AG09319 (cell line): Measurements from ENCODE around the gene UBAC1.
"Not testable (repeated sequence)": the region's sequence is repeated elsewhere in the genome, so short reads cannot be mapped to it uniquely, and the experiment has no call there.

Source experiments
- DNase-seq: peaks from one replicate; pipeline ENCODE4 v3.0.0-alpha.2; 2010; ENCODE audit warnings: low read depth; ENCODE audit errors: extremely low read depth
- CTCF ChIP-seq: IDR thresholded peaks from 2 replicates; pipeline ENCODE4 v1.5.1; 2011; ENCODE audit warnings: low read depth, mild to moderate bottlenecking, inconsistent platforms, low read length, moderate library complexity

Gene UBAC1

DNA sequence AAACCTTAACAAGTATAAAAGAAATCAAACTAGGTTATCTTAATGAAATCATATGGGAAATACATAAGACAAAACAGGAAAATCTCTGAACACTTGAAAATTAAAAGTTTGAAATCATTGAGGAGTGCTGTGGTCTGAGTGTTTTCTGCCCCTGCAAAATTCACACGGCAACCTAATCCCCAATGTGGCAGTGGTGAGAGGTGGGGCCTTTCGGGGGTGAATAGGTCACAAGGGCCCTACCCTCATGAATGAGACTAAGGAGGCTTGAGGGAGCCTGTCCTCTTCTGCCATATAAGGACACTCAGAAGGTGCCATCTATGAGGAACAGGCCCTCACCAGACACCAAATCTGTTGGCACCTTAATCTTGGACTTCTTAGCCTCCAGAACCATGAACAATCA is 64.5 kb downstream of the UBAC1 start:
- no peak for TF ChIP-seq CTCF
- DNase-seq: no peak

GRCh38 chr9:135896205-135896604 is 65.0 kb downstream of the UBAC1 start:
- TF ChIP-seq CTCF: no peak
- DNase-seq: no peak

DNA sequence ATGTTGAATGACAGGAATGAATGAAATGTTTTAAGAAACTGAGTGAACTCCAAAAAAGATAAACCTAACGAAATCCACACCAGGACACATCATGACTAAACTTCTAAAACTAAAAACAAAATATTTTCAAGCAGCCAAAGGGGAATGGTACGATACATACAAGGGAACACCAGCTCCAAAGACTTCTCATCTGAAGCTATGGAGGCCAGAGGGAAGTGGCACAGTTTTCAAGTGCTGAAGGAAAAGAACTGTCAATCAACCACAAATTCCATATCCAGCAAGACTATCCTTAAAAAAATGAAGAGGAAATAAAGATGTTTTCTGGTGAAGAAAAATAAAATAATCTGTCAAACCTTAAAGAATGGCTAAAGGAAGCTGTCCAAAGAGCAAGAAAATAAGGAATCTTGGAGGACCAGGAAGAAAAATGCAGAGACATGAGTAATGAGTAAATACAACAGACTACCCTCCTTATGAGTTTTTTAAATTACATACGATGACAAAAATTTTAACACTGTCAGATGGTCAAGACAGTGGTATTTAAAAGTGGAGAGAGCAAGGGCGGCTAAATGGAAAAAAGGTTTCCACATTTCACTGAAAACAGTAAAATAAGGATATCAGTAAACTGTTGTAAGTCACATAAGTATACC is 65.8 kb downstream of the UBAC1 start:
- no peak for DNase-seq
- TF ChIP-seq CTCF: no peak

- no peak for TF ChIP-seq CTCF
- DNase-seq: no peak
These were observed 68.1 kb downstream of the UBAC1 start for GRCh38 chr9:135893104-135893503.

- DNase-seq: not testable (repeated sequence)
These were observed 68.8 kb downstream of the UBAC1 start for GRCh38 chr9:135892327-135892726.

GRCh38 chr9:135891027-135891631 is 70.0 kb downstream of the UBAC1 start:
- no peak for TF ChIP-seq CTCF
- DNase-seq: no peak

DNA sequence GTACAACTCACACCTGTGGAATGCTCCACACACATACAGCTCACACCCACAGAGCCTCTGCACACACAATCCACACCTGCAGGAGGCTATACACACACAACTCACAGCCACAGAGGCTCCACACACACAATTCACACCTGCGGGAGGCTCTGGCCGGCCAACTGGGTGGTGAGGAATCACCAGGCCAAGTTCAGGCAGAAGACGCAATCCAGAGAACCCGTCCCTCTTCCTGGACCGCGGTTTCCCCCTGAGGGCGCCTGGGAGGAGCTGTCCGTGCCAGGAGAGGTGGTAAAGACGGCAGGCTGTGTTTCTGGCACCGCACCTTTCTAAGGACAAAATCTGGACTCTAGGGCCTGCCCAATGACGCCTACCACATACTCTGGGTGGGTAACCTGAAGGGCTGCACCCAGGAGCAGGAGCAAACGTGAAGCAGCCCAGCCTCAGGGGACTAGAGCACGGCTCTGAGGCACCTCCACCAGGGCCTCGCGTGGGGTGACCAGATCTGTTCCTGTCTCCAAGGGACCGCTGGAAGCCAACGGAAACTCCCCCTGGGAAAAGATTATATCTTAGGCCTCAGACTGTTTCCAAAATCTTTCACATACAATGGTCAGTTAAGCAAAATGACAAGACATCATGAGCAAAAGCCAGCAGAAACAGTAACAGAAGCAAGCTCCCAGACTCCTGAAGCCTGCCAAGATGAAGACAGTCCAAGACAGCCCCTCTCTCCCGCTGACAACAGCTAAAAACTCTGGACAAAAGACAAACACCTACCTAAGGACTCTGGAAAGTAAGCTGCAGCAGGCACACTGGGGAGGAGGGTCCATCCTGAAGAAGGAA is 70.8 kb downstream of the UBAC1 start:
- no peak for DNase-seq
- TF ChIP-seq CTCF: no peak
